GM21390 (cell line): Measurements from ENCODE around the gene IL1R2.

ENCODE experiments used
- ATAC-seq: cut with Tn5 transposase; IDR thresholded peaks from one replicate; pipeline ENCODE4 v1.9.1; 2021; ENCODE audit not compliant: unreplicated experiment

IL1R2 gene

GRCh38 chr2:101991721-101992145 is at the start of gene IL1R2:
TSS of gene IL1R2 (plus strand) at chr2:101991960. CDS start at chr2:102008576, 16,616 bp downstream.
- ATAC-seq, result no peak

DNA sequence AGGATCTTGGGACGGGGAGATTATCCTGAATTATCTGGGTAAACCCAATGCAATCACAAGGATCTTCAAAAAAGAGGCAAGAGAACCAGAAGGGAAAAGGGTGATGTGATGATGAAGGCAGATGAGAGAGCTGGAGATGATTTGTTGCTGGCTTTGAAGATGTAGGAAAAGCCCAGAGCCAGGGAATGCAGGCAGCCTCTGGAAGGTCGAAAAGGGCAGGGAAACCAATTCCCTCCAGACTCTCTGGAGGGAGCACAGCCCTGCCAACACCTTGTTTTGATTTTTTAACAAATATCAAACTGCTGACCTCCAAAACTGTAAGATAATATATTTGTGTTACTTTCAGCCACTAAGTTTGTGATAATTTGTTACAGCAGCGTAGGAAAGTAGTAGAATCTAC is 48.9 kb upstream of the IL1R2 start:
- no peak for ATAC-seq

- no peak for ATAC-seq
Observed at GRCh38 chr2:101946372-101947039, 45.3 kb upstream of the IL1R2 start.

DNA sequence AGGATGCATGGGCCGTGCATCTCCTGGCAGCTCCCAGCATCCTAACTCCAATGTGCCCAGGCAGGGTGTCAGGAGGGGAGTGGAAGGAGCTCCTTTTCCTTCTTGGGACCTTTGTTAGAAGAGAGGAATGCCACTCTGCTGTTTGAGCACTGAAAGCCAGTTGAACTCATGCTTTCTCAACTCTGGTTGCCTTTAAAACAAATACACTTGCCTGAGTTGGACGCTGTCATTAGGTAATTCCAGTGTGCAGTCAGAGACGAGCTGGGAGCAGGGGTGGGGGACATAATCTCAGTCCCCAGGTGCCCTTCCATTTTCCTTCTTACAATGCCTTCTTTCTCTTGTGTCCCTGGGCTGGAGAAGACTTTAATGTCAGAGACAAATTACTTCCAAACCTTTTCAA is 44.4 kb upstream of the IL1R2 start:
- ATAC-seq, result no peak

GRCh38 chr2:101948625-101949155 is 43.1 kb upstream of the IL1R2 start:
- no peak for ATAC-seq

DNA sequence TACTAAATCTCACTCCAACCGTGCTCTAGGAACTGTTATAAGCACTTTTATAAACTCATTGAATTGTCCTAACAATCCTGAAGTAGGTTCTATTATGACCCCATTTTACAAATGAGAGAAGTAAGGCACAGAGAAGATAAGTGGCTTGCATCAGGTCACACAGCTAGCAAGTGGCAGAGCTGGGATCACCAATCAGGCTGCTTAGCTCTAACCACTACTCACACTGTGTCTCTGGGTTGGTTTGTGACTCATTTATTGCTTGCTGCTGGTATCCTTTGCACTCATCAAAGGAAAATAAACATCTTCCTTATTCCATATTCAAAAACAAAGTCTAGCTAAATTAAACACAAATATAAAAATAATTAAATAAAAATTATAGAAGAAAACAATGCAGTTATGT is 42.5 kb upstream of the IL1R2 start:
- no peak for ATAC-seq

GRCh38 chr2:101951296-101951695 is 40.5 kb upstream of the IL1R2 start:
- no peak for ATAC-seq

GRCh38 chr2:101952551-101952950 is 39.2 kb upstream of the IL1R2 start:
- no peak for ATAC-seq

- ATAC-seq, result no peak
Observed at GRCh38 chr2:101956465-101957438, 35.0 kb upstream of the IL1R2 start.

DNA sequence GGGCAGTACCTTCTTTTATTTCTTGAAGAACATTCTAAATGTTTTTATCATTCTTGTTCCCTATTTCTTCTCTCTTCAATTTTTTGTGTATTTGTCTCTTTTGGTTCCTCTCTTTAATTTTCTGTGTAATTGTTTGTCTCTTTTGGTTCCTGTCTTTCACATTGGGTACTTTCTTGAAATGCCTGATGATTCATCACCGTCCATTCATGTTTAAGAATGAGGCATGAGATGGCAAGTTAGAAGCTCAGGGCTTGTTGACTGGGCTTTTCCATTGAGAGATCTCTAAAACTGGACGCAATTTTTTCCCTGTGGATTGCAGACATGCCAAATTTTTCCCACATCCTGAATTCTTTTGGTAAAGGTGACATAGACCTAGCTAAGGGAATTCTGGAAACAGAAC is 33.7 kb upstream of the IL1R2 start:
- ATAC-seq, result no peak

GRCh38 chr2:101960819-101961337 is 30.9 kb upstream of the IL1R2 start:
- ATAC-seq, result no peak

- no peak for ATAC-seq
Observed at GRCh38 chr2:101961338-101962191, 30.2 kb upstream of the IL1R2 start.

GRCh38 chr2:101962309-101962708 is 29.5 kb upstream of the IL1R2 start:
- no peak for ATAC-seq

GRCh38 chr2:101963198-101963597 is 28.6 kb upstream of the IL1R2 start:
- ATAC-seq, result no peak

DNA sequence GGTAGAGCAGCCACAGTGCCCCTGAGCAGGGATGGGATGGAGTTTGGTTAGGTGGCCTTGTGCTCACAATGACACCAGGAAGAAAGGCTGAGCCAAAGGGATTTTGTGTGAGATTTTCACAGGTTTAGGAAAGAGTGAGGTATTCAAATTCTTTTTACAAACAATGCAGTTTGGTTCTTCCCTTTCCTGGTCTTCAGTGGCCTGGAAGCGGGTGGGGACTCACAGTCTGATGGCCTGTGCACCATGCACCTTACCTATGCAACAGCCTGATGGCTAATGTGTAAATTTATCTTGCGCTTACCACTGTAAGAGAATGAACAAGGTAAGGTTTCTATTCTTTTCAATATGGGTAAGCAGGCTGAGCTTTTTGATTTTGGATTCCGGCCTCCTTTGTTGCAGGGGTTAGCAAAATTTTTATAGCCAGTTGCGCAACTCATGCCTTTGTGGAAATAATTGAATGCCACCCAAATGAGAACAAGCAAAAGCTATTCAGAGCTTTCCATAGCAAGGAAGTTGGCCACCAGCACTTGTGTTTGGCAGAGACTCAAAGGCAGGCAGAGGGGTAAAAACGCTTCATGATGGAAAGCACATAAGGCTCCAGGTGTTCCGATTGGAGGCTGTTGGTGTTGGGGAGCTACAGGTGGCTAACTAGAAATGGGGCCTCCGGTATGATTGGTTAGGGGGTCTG is 23.8 kb upstream of the IL1R2 start:
- ATAC-seq, result no peak

GRCh38 chr2:101969723-101970122 is 22.0 kb upstream of the IL1R2 start:
- ATAC-seq, result no peak

DNA sequence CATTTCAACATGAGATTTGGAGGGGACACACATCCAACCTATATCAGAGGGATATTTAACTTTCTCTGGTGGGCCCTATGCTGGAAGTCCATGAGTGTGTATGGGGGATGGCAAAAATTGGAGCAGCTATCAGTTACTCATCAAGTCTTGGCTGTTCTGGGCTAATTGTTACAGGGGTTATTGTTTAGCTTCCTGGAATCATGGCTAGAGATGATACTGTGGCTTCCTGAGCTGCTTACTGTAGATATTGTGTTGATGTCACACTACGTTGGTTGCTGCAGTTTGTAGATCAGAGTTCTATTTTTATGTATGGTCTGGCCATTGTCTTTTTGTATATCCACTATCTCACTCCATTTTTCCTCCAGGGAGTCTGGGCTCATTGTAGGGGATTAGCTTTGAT is 20.9 kb upstream of the IL1R2 start:
- ATAC-seq, result no peak

DNA sequence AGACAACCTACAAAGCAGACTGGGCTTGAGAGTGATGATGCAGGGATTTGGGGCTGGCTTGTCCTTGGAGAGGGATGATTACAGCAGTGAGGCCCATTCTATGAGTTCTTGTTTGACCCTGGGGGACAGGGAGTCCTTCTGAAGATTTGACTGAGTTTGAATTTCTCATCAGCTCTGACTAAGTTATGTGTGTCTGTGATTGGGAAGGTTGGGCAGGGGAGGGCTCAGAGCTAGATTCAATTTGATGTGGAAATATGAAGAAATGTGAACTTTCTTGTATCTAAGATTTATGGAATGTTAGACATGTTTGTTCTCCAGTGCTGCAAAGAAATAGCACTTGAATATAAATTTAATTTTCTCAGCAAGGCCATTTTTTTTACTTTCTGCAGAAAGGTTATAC is 19.9 kb upstream of the IL1R2 start:
- no peak for ATAC-seq

DNA sequence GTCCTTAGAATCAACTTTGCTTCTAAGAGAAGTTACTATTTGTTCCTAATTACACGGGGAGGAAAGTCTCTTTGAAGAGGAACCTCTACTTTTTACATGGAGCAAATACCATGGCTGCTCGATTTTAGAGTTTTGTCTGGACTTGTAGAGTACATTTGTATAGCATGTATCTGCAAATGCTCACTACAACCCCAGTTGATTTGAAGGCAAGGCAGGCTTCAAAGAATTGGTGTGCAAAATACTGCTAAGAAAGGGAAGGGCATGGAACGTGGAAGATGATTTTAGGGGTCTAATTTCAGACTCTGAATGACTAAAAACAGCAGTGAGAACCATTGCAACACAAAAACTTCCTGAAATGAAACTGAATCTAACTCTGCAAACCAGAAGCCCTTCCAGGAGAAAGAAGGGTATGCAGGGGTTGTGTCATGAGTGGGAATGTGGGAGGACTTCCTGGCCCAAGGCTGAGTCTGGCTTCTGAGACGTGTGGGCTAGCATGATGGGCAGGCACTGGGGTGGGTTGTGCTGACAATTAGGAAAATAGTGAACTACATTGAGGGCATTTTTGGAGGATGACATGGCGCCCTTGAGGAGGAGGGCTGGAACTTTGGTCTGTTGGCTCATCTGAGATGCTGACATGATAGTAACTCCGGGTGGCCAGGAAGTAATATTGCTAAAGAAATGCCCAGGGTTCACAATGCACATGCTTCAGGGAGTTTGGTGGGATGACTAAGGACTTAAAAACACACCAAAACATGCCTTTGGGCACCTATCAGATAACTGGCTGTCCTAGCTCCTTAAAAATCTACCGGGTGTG is 18.9 kb upstream of the IL1R2 start:
- no peak for ATAC-seq
